WTC11 (cell line): ENCODE results near the gene DSE. TPM values are rescaled to one million over a fixed set of nuclear protein-coding genes. Genes with fewer than 3 reads are reported as not detected.

Experiments used
- ATAC-seq: fragments of 200-7000 bp; cut with Tn5 transposase; 2 replicates; pipeline ENCODE4 v1.10.0; 2021; ENCODE audit warnings: mild to moderate bottlenecking, moderate library complexity
- CTCF ChIA-PET: fragments of 300-600 bp; sonication (Branson Sonifier 250); formaldehyde crosslinking; loops from one replicate; lab custom pipeline; 2021; ENCODE audit warnings: antibody characterized with exemption; lab: Charles Lee
- POLR2A ChIA-PET: fragments of 350-600 bp; sonication (Branson Sonifier 250); formaldehyde crosslinking; loops from one replicate; lab custom pipeline; 2021; ENCODE audit warnings: antibody characterized with exemption; lab: Charles Lee
- DNase-seq: peaks from one replicate; pipeline ENCODE4 v3.0.0; 2021; ENCODE audit warnings: low spot score
- H3K27ac Mint-ChIP-seq: 2 replicates; pipeline ENCODE4 v1.8.0; 2021; ENCODE audit warnings: mixed read lengths
- H3K27me3 Mint-ChIP-seq: 2 replicates; pipeline ENCODE4 v1.8.0; 2021; ENCODE audit warnings: low read depth, mild to moderate bottlenecking, moderate library complexity, mixed read lengths
- H3K36me3 Mint-ChIP-seq: 2 replicates; pipeline ENCODE4 v1.8.0; 2021; ENCODE audit warnings: mixed read lengths
- H3K4me1 Mint-ChIP-seq: 2 replicates; pipeline ENCODE4 v1.8.0; 2022; ENCODE audit warnings: mixed read lengths
- H3K4me3 Mint-ChIP-seq: 2 replicates; pipeline ENCODE4 v1.8.0; 2021; ENCODE audit warnings: mild to moderate bottlenecking, moderate library complexity, mixed read lengths
- H3K9me3 Mint-ChIP-seq: 2 replicates; pipeline ENCODE4 v1.8.0; 2021; ENCODE audit warnings: mixed read lengths
- CREB1 ChIP-seq: sonication (generic); formaldehyde crosslinking; IDR thresholded peaks from 2 replicates; pipeline ENCODE4 v1.8.0; 2023; ENCODE audit warnings: mild to moderate bottlenecking, missing genetic modification reagents
- CREM ChIP-seq: sonication (generic); formaldehyde crosslinking; IDR thresholded peaks from 2 replicates; pipeline ENCODE4 v1.8.1; 2022; ENCODE audit warnings: mild to moderate bottlenecking, missing genetic modification reagents, moderate library complexity
- E2F4 ChIP-seq: sonication (generic); formaldehyde crosslinking; IDR thresholded peaks from 2 replicates; pipeline ENCODE4 v1.8.1; 2022; ENCODE audit warnings: low read depth, mild to moderate bottlenecking, moderate library complexity, missing genetic modification reagents, borderline replicate concordance
- IRF1 ChIP-seq: sonication (generic); formaldehyde crosslinking; IDR thresholded peaks from 2 replicates; pipeline ENCODE4 v1.8.0; 2023; ENCODE audit warnings: missing genetic modification reagents
- IRF2 ChIP-seq: sonication (generic); formaldehyde crosslinking; IDR thresholded peaks from 2 replicates; pipeline ENCODE4 v1.8.0; 2022; ENCODE audit warnings: low read depth, missing genetic modification reagents, borderline replicate concordance
- MYBL2 ChIP-seq: sonication (generic); formaldehyde crosslinking; IDR thresholded peaks from 2 replicates; pipeline ENCODE4 v1.8.1; 2023; ENCODE audit warnings: mild to moderate bottlenecking, moderate library complexity, missing genetic modification reagents
- NFATC4 ChIP-seq: fragments of 250-450 bp; sonication (Bioruptor Pico); IDR thresholded peaks from 2 replicates; pipeline ENCODE4 v1.9.0; 2021; ENCODE audit warnings: mild to moderate bottlenecking
- NR3C1 ChIP-seq: sonication (generic); formaldehyde crosslinking; conservative IDR thresholded peaks from 2 replicates; pipeline ENCODE4 v1.8.1; 2023; ENCODE audit warnings: low read depth, mild to moderate bottlenecking, missing genetic modification reagents
- USF1 ChIP-seq: sonication (generic); formaldehyde crosslinking; IDR thresholded peaks from 2 replicates; pipeline ENCODE4 v1.8.0; 2022; ENCODE audit warnings: mild to moderate bottlenecking, missing genetic modification reagents
- ZBTB21 ChIP-seq: sonication (generic); formaldehyde crosslinking; IDR thresholded peaks from 2 replicates; pipeline ENCODE4 v1.8.1; 2023; ENCODE audit warnings: mild to moderate bottlenecking, missing genetic modification reagents, borderline replicate concordance
- ZNF512 ChIP-seq: sonication (generic); formaldehyde crosslinking; IDR thresholded peaks from 2 replicates; pipeline ENCODE4 v1.8.1; 2022; ENCODE audit warnings: missing genetic modification reagents, borderline replicate concordance
- ZNF532 ChIP-seq: fragments of 250-450 bp; sonication (Bioruptor Pico); IDR thresholded peaks from 2 replicates; pipeline ENCODE4 v1.9.0; 2021; ENCODE audit warnings: mild to moderate bottlenecking, borderline replicate concordance
- total RNA-seq: library from RNA; stranded (reverse); gene quantifications from 3 replicates; pipeline ENCODE4 v1.2.3, GENCODE V29; 2021

DSE gene
- total RNA-seq, 1 experiment from 2014 or later, result 78.3 TPM

- H3K36me3 Mint-ChIP-seq, result peaks cover 6% of the 10 kb centered on the region
- TF ChIP-seq IRF1 (CRISPR knock-in tag), result no peak
- TF ChIP-seq IRF2, result no peak
- TF ChIP-seq CREB1, result no peak
- no peaks in the 10 kb centered on the region for H3K27me3 Mint-ChIP-seq
- no peak for ATAC-seq
- CTCF ChIA-PET, result interaction anchor here (0.9 to 2.0 kb wide), 3 partner anchors 102 to 122 kb away, joined by 3 to 5 read pairs (median 3); no protein-coding TSS in a partner anchor
- peaks cover 4% of the 10 kb centered on the region for H3K9me3 Mint-ChIP-seq
- H3K4me3 Mint-ChIP-seq, result no peak overlapping the region
- POLR2A ChIA-PET, result no interaction called here
- no peak overlapping the region for H3K27ac Mint-ChIP-seq
- H3K4me1 Mint-ChIP-seq, result peaks cover 25% of the 10 kb centered on the region
- DNase-seq, result no peak
Observed at GRCh38 chr6:116390581-116390980, 19.8 kb downstream of the DSE start.

GRCh38 chr6:116392132-116393013 lies 21.6 kb downstream of the DSE start:
- peak overlapping the region; percentile 17 for H3K27ac Mint-ChIP-seq
- peaks cover 6% of the 10 kb centered on the region for H3K36me3 Mint-ChIP-seq
- no peak for TF ChIP-seq USF1 (CRISPR knock-in tag)
- TF ChIP-seq IRF2, result no peak
- TF ChIP-seq ZBTB21, result no peak
- no peak for TF ChIP-seq NR3C1 (CRISPR knock-in tag)
- TF ChIP-seq IRF1 (CRISPR knock-in tag), result no peak
- no peaks in the 10 kb centered on the region for H3K27me3 Mint-ChIP-seq
- H3K9me3 Mint-ChIP-seq, result peaks cover 4% of the 10 kb centered on the region
- H3K4me1 Mint-ChIP-seq, result peaks cover 18% of the 10 kb centered on the region
- CTCF ChIA-PET, result interaction anchor here (1.0 to 2.8 kb wide), 7 partner anchors 11 to 141 kb away, joined by 3 to 10 read pairs (median 6); no protein-coding TSS in a partner anchor
- H3K4me3 Mint-ChIP-seq, result no peak overlapping the region
- DNase-seq, result no peak
- POLR2A ChIA-PET, result no interaction called here
- no peak for ATAC-seq

GRCh38 chr6:116393430-116393829 lies 22.7 kb downstream of the DSE start:
- Mint-ChIP-seq H3K27me3 (no peaks in the 10 kb centered on the region), H3K4me1 (peaks cover 23% of the 10 kb centered on the region), H3K27ac (no peak overlapping the region), H3K9me3 (peaks cover 4% of the 10 kb centered on the region), H3K4me3 (no peak overlapping the region), H3K36me3 (peaks cover 6% of the 10 kb centered on the region)
- ChIA-PET CTCF (interaction anchor here (1.0 to 2.8 kb wide), 9 partner anchors 8 to 140 kb away, joined by 3 to 10 read pairs (median 5); no protein-coding TSS in a partner anchor), POLR2A (interaction anchor here (0.6 kb wide), 1 partner anchor 56 kb away, joined by 6 read pairs; no protein-coding TSS in a partner anchor)
- DNase-seq, result no peak
- no peak for ATAC-seq
- TF ChIP-seq ZNF512 (CRISPR knock-in tag) (no peak), NFATC4 (CRISPR knock-in tag) (no peak), E2F4 (CRISPR knock-in tag) (no peak), MYBL2 (CRISPR knock-in tag) (no peak), ZNF532 (CRISPR knock-in tag) (no peak), CREM (CRISPR knock-in tag) (no peak)
